HG03064 (cell line): ENCODE results near the gene GLOD4.
"Not testable (repeated sequence)": the region's sequence is repeated elsewhere in the genome, so short reads cannot be mapped to it uniquely, and the experiment has no call there.

Experiments used
- ATAC-seq: cut with Tn5 transposase; IDR thresholded peaks from one replicate; pipeline ENCODE4 v1.9.1; 2021; ENCODE audit warnings: low read depth; ENCODE audit not compliant: unreplicated experiment

The GLOD4 gene

GRCh38 chr17:784143-784542 lies 2.1 kb upstream of the GLOD4 start:
- no peak for ATAC-seq

- no peak for ATAC-seq
Observed at GRCh38 chr17:778096-778495, 4.0 kb downstream of the GLOD4 start.

DNA sequence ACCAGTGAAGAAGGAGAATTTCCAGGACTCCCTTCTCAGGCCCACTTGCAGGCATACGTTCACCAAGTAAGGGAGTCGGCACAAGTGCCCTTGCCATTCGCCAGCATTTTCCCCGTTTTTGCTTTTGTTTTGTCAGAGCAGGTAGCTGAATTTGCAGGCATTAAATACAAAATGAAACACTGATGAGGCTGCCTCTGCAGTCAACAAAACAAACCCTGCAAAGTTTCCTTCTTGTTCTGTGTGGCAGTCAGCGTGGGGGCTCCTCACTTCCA lies 7.8 kb downstream of the GLOD4 start:
- no peak for ATAC-seq

DNA sequence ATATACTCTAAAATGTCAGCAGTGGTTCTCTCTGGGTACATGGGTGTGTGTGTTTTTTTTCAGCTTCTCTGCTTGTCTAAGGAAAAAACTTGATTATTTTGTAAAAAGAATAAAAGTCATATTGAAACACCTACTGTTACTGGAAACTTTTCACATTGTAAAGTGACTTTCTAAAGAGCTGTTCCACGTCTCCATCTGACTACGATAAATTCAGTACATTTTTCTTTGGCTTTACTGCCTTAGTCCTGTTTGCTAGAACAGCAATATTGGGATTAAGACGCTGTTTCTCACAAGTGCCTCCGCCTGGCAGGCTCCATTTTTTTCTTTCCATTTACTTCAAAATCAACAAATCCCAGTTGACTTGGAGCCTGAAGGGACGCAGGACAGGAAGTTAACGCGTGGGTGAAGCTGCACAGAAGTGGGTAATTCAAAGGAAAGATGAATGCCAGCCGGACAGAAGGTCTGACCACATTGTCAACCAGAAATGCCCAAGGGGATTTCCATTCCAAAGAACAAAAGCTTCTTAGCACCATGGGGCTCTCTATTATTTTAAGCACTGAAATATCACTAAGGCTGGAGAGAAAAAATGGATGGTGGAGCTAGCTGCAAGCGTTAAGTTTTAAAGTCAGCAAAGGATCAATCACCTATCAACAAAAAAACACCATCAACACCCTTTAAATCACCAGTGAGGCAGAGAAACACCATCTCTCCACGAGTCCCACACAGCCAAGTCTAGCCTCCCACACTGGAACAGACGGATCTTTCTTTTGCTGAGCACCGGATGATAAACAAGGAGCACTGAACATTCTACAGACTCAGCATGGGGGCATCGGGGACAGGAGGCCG lies 8.4 kb downstream of the GLOD4 start:
- no peak for ATAC-seq

GRCh38 chr17:773016-773415 lies 9.1 kb downstream of the GLOD4 start:
- ATAC-seq = no peak

GRCh38 chr17:767076-767475 lies 15.0 kb downstream of the GLOD4 start:
- no peak for ATAC-seq

GRCh38 chr17:760371-760770 lies 21.7 kb downstream of the GLOD4 start:
- no peak for ATAC-seq

GRCh38 chr17:759964-760363 lies 22.1 kb downstream of the GLOD4 start:
- ATAC-seq = no peak

DNA sequence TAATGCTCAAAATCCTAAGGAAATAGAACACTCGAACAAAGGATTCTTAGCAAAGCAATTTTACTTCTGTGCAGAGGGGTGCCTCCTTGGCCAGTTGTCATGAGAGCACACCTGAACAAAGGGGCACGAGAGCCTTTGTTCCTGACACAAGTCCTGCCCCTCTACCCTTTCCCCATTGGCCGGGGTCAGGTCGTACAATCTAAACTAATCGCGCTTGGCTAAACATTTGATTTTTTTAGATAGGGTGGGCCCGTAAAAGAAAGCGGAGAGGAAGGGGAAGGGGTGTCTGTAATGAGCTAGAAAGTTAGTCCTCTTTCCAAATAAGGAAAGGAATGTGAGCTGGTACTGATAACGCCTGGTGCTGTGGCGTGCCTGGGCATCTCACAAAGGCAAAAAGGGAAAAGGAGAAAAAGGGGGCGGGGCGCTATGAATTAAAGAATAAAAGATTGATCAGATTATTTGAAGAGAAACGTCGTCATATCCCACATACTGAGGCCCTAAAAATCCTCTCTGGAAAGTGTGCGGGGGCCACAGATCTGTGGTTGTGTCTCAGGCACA lies 26.0 kb downstream of the GLOD4 start:
- not testable (repeated sequence) for ATAC-seq

- not testable (repeated sequence) for ATAC-seq
Observed at GRCh38 chr17:755319-755961, 26.6 kb downstream of the GLOD4 start.

GRCh38 chr17:753418-753817 lies 28.7 kb downstream of the GLOD4 start:
- ATAC-seq = no peak

- no peak for ATAC-seq
Observed at GRCh38 chr17:752620-753219, 29.4 kb downstream of the GLOD4 start.

- ATAC-seq = peak; percentile 66
Observed at GRCh38 chr17:752002-752619, 30.0 kb downstream of the GLOD4 start, which contains the start of gene GEMIN4. TSS of gene GEMIN4 (minus strand) at chr17:752264. CDS start at chr17:752142, 122 bp downstream.

DNA sequence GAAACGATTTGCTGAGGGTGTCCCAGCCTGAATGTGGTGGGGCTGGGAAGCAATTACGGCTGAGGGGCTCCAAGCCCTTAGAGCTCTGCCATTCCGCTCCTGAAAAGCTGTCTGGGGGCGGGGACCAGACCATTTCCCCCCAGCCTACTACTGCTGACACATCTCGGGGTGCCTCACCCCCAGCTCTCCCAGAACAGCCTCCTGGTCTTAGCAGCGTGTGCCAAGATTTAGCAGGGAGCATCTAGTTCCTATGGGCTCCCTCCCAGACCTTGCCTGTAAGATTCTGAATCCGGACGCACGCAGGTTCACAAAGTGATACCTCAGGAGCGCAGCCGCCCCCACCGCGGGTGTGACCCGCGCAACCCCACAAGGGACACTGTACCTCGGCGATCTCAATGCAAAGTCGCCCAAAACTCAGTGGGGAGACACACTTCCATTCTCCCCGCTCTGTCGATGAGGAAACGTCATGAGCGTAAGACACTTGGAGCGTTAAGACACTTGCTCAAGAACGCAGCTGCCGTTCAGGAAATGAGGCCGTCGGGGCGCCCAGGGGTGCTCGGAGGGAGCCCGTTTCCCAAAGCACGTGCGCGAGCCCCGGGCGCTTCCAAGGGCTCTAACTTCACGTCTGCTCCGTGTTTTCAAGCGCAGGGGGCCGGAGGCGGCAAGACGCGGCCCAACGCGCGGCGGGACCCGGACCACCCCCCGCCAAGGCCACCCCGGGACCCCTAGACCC lies 30.6 kb downstream of the GLOD4 start:
- ATAC-seq = peak; percentile 36

DNA sequence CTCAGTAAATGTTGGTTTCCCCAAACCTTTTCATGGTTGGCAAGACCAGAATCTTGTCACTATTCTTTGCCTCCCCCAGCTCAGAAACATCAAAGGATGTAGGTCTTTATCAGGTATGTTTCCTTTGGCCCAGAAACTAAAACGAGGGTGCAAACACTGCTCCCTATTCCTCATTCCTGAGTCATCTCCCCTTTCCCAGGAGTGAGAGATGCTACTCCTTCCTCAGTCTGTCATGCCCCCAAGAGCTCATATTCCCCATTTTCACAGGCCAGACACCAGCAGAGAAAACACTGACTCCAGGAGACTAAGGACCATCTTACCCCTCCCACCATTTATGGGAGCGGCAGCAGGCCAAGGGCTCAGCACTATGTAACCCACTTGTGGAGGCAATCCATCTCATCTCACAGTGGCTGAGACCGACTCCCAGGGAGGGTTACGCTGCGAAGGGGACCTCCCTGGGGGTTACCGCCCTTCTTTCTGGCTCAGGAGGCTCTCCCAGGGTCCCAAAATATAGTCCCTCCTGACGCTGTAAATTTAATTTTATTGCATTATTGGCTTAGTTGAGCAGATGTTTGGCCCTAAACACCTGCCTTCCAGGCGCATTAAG lies 31.5 kb downstream of the GLOD4 start:
- ATAC-seq = no peak

GRCh38 chr17:749359-749758 lies 32.7 kb downstream of the GLOD4 start:
- ATAC-seq = not testable (repeated sequence)

GRCh38 chr17:748604-749003 lies 33.5 kb downstream of the GLOD4 start:
- ATAC-seq = not testable (repeated sequence)

- ATAC-seq = no peak
Observed at GRCh38 chr17:746783-747629, 35.1 kb downstream of the GLOD4 start.

DNA sequence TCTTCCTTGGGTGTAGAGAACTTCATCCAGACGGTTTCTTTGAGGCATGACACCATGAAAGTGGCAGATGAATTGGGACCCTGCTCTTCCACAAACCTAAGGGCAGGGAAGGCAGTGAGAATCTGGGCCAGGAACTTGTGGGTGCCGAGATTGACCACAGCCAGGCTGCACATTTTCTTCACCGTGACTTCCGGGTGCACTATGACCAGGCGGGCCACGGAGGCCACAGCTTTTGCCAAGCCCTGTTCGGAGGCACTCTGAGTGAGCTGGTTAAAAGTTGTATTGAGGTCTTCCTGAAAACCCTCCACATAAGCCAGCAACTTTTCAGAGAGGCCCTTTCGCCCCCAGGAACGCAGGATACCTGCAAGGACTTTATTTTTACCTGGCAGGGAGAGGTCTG lies 35.9 kb downstream of the GLOD4 start:
- ATAC-seq = no peak
